NCI-H2227 treated with DMSO at 0.1 percent for 48 hours (cell line): ENCODE measurements around the gene ENPP6.
A peak's percentile ranks its signal among the peaks of the same experiment; 100 is the strongest.

ENCODE experiments used
- DNase-seq: peaks from one replicate; lab custom pipeline; 2025; lab: John Stamatoyannopoulos, UW

The ENPP6 gene

DNA sequence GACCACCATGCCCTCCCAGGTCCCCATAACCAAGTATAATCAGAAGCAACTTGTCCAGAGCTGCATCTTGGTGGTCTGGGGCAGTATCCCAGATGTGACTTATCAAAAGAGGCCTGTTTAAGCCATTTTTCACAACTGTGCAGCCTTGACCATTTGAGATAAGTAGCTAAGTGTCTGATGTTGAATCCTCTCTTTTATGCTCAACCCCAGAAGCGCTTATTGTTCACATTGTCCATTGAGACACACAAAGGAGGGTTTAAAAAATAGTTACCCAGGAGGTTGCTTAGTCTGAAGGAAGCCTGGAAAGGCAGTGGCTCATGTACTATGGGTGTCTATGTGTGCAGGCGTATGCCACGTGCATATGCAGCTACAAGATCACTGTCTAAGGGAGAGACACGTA is 27.0 kb downstream of the ENPP6 start:
- DNase-seq = no peak

GRCh38 chr4:184189966-184190365 is 27.7 kb downstream of the ENPP6 start:
- no peak for DNase-seq

GRCh38 chr4:184188443-184189400 is 29.0 kb downstream of the ENPP6 start:
- no peak for DNase-seq

- no peak for DNase-seq
These were observed 40.4 kb downstream of the ENPP6 start for GRCh38 chr4:184177271-184177670.

DNA sequence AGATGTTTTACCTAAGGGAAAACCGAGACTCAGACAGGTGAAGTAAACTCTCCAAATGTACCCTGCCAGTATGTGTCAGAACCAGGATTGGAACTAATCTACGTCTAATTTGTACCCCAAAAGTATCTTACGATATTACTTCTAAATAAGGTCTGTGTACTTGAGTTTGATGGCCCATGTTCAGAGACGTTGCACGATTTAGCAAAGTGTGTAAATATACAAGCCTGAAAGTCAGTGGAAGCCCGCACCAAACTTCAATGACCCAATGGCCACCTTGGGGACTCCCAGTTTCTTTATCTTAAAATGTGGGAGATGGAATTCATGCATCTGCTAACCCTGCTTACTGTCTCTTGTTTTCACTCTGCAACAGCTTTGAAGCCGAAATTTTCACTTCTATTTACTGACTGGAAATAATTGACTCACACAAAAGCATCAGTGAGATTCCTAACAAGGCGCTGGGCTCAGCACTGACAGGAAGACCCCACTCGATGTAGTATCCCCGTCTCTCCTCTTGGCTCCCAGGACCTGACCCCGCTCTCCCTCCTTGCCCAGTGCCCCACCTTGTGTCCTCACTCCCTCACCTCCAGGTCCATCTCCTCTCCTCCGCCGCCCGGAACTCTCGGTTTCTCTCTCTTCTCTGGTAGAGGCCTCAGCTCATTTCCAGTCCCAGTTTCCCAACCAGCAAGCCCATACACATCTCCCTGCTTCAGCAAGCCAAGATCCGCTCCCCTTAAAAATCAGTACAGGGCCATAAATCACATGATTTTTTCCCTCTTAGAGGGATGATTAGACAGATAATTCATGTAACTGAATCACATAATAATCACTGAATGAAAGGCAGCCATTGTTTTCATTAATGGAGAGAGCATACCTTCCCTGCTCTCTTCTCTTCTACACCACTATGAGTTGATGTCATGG is 42.8 kb downstream of the ENPP6 start:
- no peak for DNase-seq

- no peak for DNase-seq
These were observed 46.7 kb downstream of the ENPP6 start for GRCh38 chr4:184171011-184171410.

- no peak for DNase-seq
These were observed 48.3 kb downstream of the ENPP6 start for GRCh38 chr4:184169225-184169867.

DNA sequence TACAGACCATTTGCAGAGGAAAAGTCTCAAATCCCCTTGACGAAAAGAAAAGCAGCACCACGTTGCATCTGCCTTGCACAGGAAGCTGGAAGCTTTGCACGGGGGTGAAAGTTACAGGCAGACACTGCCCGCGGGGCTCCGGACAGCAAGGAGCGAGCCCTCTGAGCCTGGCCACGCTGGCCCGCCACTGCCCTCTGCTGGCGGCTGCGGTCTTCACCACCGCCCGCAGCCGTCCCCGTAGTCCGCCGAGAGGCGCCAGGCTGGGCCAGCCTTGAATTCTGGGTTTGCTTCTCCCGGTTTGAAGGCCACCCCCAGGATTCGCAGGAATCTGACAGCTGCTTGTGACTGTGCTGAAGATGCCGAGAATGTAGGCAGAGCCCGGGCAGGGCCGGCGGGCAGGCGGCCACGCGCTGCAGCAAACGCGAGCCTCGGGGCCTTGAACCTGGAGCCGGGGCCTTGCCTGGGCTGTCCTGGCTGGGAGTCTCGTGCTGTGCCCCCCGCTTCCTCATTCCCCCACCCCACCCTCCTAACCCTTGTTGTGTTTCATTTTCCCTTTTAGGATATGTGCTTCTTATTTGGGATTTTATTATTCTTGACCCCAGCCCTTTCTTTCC is 49.2 kb downstream of the ENPP6 start:
- DNase-seq = no peak

DNA sequence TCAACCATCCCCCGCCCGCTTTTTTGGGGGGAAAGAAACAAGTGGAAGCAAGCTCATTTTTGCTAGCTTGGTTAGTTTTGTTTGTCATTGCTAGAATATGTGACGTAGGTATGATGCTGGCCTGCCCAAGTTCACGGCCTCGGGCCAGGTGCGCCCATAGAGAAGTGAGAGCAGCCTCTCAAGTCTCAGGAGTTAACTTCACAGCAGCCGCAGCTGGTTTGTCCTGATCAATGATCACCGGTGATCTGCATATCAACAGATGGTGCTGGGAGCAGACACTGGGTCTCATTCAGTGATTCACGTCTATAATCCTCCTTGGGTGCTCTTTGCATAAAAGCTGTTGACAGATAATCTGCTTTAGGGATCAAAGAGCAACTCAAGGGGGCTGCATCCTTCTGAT is 50.1 kb downstream of the ENPP6 start:
- no peak for DNase-seq

- peak; percentile 1 for DNase-seq
These were observed 50.9 kb downstream of the ENPP6 start for GRCh38 chr4:184166736-184167135.

DNA sequence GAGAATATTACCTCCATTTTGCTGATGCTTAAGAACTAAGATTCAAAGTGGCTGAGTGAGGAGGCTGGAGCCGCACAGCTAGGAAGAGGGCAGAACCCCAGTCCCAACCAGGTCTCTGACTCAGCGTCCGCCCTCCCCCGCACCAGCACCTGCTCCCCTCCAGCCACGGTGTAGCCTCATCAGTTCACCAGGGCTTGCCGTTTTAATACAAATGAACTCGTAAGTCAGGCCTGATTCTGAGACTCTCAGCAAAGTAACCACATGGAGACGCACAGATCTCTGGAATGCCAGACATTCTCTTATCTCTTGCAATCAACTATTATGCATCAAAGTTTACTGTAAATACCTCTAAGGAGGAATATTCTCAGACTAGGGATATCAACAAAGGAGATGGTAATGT is 52.4 kb downstream of the ENPP6 start:
- no peak for DNase-seq

DNA sequence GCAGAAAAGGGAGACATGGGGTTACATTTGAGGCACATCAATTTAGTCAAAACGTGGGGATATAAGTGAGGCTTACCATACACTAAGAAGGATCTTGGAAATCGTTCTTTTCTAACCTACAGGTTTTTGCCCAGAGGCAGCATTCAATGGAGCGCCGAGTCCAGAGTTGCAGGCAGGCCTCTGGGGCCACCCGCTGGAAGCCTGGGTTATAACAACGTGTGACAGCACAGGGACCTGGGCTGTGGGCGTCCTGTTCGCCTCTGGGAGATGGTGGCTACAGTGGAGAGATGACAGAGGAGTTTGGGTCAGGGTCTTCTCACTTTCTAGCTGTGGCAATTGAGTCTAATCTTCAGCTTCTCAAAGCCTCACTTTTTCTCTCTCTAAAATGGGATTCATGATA is 53.9 kb downstream of the ENPP6 start:
- peak; percentile 16 for DNase-seq

- DNase-seq = no peak
These were observed 55.1 kb downstream of the ENPP6 start for GRCh38 chr4:184162596-184162995.

- no peak for DNase-seq
These were observed 60.4 kb downstream of the ENPP6 start for GRCh38 chr4:184157322-184157721.

- DNase-seq = no peak
These were observed 61.3 kb downstream of the ENPP6 start for GRCh38 chr4:184156163-184156920.

- no peak for DNase-seq
These were observed 63.5 kb downstream of the ENPP6 start for GRCh38 chr4:184154199-184154598.

DNA sequence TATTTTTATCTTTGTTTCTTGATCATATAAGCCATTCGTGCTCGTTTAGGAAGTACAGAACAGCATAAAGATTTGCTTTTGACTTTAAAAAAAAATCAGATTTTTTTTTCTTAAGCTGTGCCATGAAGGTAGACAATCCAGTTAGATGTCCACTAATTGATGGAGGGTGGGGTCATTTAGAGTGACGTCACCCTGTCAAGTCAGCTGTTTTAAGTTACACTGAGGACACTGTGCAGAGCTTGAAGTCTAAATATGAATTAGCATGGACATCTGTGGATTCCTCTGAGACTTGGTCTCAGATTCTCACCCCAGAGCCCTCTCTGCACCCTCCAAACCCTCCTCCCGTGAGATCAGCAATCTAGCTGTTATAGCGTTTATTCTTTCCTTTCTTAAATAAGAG is 63.9 kb downstream of the ENPP6 start:
- no peak for DNase-seq

GRCh38 chr4:184151988-184152485 is 65.6 kb downstream of the ENPP6 start:
- DNase-seq = no peak

DNA sequence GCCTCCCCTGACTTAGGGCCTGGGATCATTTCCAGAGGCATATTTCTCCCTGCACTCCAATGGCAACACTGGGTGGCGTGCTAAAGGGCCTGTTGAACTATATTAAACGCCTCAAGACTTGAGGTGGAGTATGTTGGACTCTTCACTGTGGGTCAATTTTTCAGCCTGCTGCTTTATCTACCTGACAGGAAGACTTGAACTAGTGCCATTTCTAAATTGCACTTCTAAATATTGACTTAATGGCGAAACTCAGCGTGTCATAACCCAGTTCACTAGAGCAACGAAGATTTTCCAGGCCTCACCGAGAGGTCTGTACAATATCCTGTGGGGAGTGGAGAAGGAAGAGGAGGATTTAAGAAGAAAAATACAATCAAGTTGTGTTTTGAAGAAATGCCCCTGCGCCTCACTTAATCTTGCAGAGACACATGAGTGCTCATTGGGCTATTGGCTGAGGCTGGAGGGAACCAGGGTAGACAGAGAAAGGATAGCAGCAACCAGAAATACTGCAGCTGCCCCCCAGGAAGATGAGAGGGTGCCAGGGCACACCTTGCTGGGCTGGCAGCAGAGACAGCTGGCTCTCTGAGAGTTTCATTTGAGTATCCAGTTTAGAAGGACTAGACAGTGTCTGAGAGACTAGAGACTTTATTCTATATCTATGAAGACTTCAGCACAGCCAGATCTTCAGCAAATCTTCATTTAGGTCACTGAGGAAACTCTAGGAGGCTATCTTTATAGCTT is 67.4 kb downstream of the ENPP6 start:
- DNase-seq = no peak
